Gastrocnemius medialis (tissue), 4 donors: Measurements from ENCODE around the gene IFFO2. TPM values are rescaled to one million over a fixed set of nuclear protein-coding genes. Genes with fewer than 3 reads are reported as not detected.
"Not testable (repeated sequence)": the region's sequence is repeated elsewhere in the genome, so short reads cannot be mapped to it uniquely, and the experiment has no call there.

Experiments
- ATAC-seq, 2 donors: fragments of 150-250 bp; one replicate each; pipeline ENCODE4 v1.9.1; 2016
- DNase-seq, 2 donors: peaks; one replicate each; pipeline ENCODE4 v3.0.0-alpha.2; 2019
- H3K27ac ChIP-seq, 4 donors: fragments of 200-600 bp; sonication (generic); 1 replicate in 1 of 4; 2 replicates in 3 of 4; pipeline ENCODE4 v1.5.1; 2016 to 2018; ENCODE audit warnings: mild to moderate bottlenecking in 2 of 4, moderate library complexity in 1 of 4
- H3K27me3 ChIP-seq, 3 donors: fragments of 200-600 bp; sonication (generic) in 2 of 3; 1 replicate in 1 of 3; 2 replicates in 2 of 3; pipeline versions ENCODE4 v1.5.1 to v1.6.0; 2016 to 2019; ENCODE audit warnings: mild to moderate bottlenecking in 1 of 3, moderate library complexity in 1 of 3
- H3K36me3 ChIP-seq, 2 donors: fragments of 200-600 bp; sonication (generic) in 1 of 2; one replicate each; pipeline ENCODE4 v1.5.1; 2017 to 2018
- H3K4me1 ChIP-seq, 2 donors: fragments of 200-600 bp; sonication (generic) in 1 of 2; one replicate each; pipeline ENCODE4 v1.5.1; 2016 to 2017; ENCODE audit warnings: mild to moderate bottlenecking in 2 of 2
- H3K4me3 ChIP-seq, 4 donors: fragments of 200-600 bp; sonication (generic) in 3 of 4; 1 replicate in 1 of 4; 2 replicates in 3 of 4; pipeline ENCODE4 v1.5.1; 2016 to 2019; ENCODE audit warnings: mild to moderate bottlenecking in 2 of 4
- H3K9me3 ChIP-seq, 3 donors: fragments of 200-600 bp; sonication (generic) in 2 of 3; 1 replicate in 1 of 3; 2 replicates in 2 of 3; pipeline ENCODE4 v1.5.1; 2016 to 2019
- CTCF ChIP-seq, 5 experiments: fragments of 450-650 bp in 3 of 5; fragments of 200-600 bp in 2 of 5; sonication (generic) in 2 of 5; IDR thresholded peaks in 4 of 5; conservative IDR thresholded peaks in 1 of 5; 1 replicate in 4 of 5; 2 replicates in 1 of 5; pipeline ENCODE4 v1.5.1; 2016 to 2019; ENCODE audit warnings: antibody characterized with exemption in 5 of 5, mild to moderate bottlenecking in 3 of 5, moderate library complexity in 3 of 5
- POLR2A ChIP-seq, 2 donors: fragments of 450-650 bp; IDR thresholded peaks; one replicate each; pipeline ENCODE4 v1.6.1; 2017; ENCODE audit warnings: antibody characterized with exemption in 2 of 2, mild to moderate bottlenecking in 2 of 2, moderate library complexity in 2 of 2
- in situ Hi-C, 4 donors: fragments of 200-750 bp; cut with MboI; loops; one replicate each; pipeline versions ENCODE4 v1.15.0 to v1.8.0; 2017; ENCODE audit warnings: low sequenced_read_pairs in 4 of 4
- intact Hi-C: fragments of 100-400 bp; cut with DNase I; formaldehyde crosslinking; loops from one replicate; pipeline ENCODE4 v1.15.1; 2023; ENCODE audit warnings: low total_unique reads
- total RNA-seq, 4 donors: library from RNA; depleted of rRNA; stranded (reverse); fragments of >200 nt; gene quantifications; one replicate each; pipeline versions ENCODE4 v1.1.0 to v1.2.3, GENCODE V29; 2016

Gene IFFO2
- total RNA-seq, 4 donors from 2014 or later: 2.1 to 16.3 (median 5.7) TPM

GRCh38 chr1:18895317-18895716 is 61.2 kb downstream of the IFFO2 start:
- intact Hi-C loops: no loop called here

GRCh38 chr1:18893120-18893519 is 63.4 kb downstream of the IFFO2 start:
- peaks cover 0 to 17% of the 10 kb centered on the region in 2 donors for H3K36me3 ChIP-seq
- intact Hi-C loops (no loop called here), in situ Hi-C loops (no loop called here)
- H3K27ac ChIP-seq: no peak overlapping the region
- DNase-seq (no peak), ATAC-seq (no peak)
- TF ChIP-seq CTCF (IDR thresholded peaks at IDR 0.05 in 4 of 5, conservative IDR thresholded peaks at IDR 0.05 in 1 of 5) (no peak), POLR2A (IDR thresholded peaks at IDR 0.05) (no peak)
- H3K9me3 ChIP-seq: no peaks in the 10 kb centered on the region
- H3K27me3 ChIP-seq: no peaks in the 10 kb centered on the region
- H3K4me3 ChIP-seq: no peak overlapping the region
- H3K4me1 ChIP-seq: peaks cover 15 to 22% of the 10 kb centered on the region in 2 donors

More at GRCh38 chr1:18895317-18895716, 61.2 kb downstream of the IFFO2 start:
- Histone ChIP-seq H3K9me3 (no peaks in the 10 kb centered on the region), H3K4me1 (peaks cover 18 to 21% of the 10 kb centered on the region in 2 donors), H3K4me3 (no peak overlapping the region), H3K27ac (no peak overlapping the region), H3K27me3 (no peaks in the 10 kb centered on the region), H3K36me3 (peaks cover 0 to 7% of the 10 kb centered on the region in 2 donors)
- DNase-seq (no peak), ATAC-seq (no peak)
- no peak for TF ChIP-seq CTCF (IDR thresholded peaks at IDR 0.05 in 4 of 5, conservative IDR thresholded peaks at IDR 0.05 in 1 of 5)
- no peak for TF ChIP-seq POLR2A (IDR thresholded peaks at IDR 0.05)
- in situ Hi-C loops: no loop called here

- ATAC-seq, DNase-seq, intact Hi-C loops, H3K36me3 ChIP-seq, in situ Hi-C loops, H3K9me3 ChIP-seq, H3K27me3 ChIP-seq, H3K27ac ChIP-seq, H3K4me3 ChIP-seq: not testable (repeated sequence)
- H3K4me1 ChIP-seq: peaks cover 15 to 22% of the 10 kb centered on the region in 2 donors
Measured at GRCh38 chr1:18891858-18892257, 64.6 kb downstream of the IFFO2 start.

GRCh38 chr1:18891426-18891780 is 65.1 kb downstream of the IFFO2 start:
- Histone ChIP-seq H3K4me3 (no peak overlapping the region), H3K4me1 (peaks cover 17 to 24% of the 10 kb centered on the region in 2 donors), H3K36me3 (peaks cover 0 to 9% of the 10 kb centered on the region in 2 donors), H3K27me3 (no peaks in the 10 kb centered on the region), H3K27ac (no peak overlapping the region), H3K9me3 (no peaks in the 10 kb centered on the region)
- in situ Hi-C loops: no loop called here
- intact Hi-C loops: no loop called here
- ATAC-seq: no peak
- no peak for TF ChIP-seq POLR2A (IDR thresholded peaks at IDR 0.05)
- TF ChIP-seq CTCF (IDR thresholded peaks at IDR 0.05 in 4 of 5, conservative IDR thresholded peaks at IDR 0.05 in 1 of 5): no peak
- DNase-seq: no peak

- no peak for DNase-seq
- in situ Hi-C loops: no loop called here
- peaks cover 0 to 9% of the 10 kb centered on the region in 2 donors for H3K36me3 ChIP-seq
Measured at GRCh38 chr1:18890706-18891425, 65.6 kb downstream of the IFFO2 start.

More at GRCh38 chr1:18890706-18891425, 65.6 kb downstream of the IFFO2 start:
- Histone ChIP-seq H3K27me3 (no peaks in the 10 kb centered on the region), H3K27ac (no peak overlapping the region), H3K9me3 (no peaks in the 10 kb centered on the region), H3K4me3 (no peak overlapping the region), H3K4me1 (peaks cover 22 to 28% of the 10 kb centered on the region in 2 donors)
- intact Hi-C loops: no loop called here
- TF ChIP-seq CTCF (IDR thresholded peaks at IDR 0.05 in 4 of 5, conservative IDR thresholded peaks at IDR 0.05 in 1 of 5) (no peak), POLR2A (IDR thresholded peaks at IDR 0.05) (no peak)
- ATAC-seq: no peak
